Urothelium cell line (cell line): ENCODE results near the gene COL27A1.
"Not testable (repeated sequence)": the region's sequence is repeated elsewhere in the genome, so short reads cannot be mapped to it uniquely, and the experiment has no call there.

Source experiments
- DNase-seq: peaks from one replicate; pipeline ENCODE4 v3.0.0; 2011; ENCODE audit warnings: low spot score, mixed read lengths
- FAIRE-seq: peaks from 2 replicates; lab custom pipeline; 2011; peaks lifted over from hg19 to GRCh38; lab: Jason Lieb, UNC

The COL27A1 gene

GRCh38 chr9:114178756-114179450 lies 23.6 kb downstream of the COL27A1 start:
- FAIRE-seq (no peak), DNase-seq (no peak)

DNA sequence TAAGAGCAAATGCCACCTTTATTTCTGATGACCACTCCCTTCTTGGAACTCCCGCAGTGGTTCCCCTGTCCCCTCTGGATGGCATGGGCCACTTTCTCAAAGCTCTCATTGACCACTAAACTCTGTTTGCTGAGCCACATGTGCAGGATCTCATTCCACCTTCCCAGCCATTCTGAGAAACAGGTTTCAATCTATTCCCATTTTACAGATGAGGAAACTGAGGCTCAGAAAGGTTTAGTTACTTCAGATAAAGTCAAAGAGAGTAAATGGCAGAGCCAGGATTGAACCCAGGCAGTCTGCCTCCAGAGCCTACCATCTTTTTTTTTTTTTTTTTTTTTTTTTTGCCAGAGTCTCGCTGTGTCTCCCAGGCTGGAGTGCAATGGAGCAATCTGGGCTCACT lies 24.2 kb downstream of the COL27A1 start:
- no peak for FAIRE-seq
- no peak for DNase-seq

GRCh38 chr9:114180696-114181606 lies 25.6 kb downstream of the COL27A1 start:
- FAIRE-seq (no peak), DNase-seq (no peak)

DNA sequence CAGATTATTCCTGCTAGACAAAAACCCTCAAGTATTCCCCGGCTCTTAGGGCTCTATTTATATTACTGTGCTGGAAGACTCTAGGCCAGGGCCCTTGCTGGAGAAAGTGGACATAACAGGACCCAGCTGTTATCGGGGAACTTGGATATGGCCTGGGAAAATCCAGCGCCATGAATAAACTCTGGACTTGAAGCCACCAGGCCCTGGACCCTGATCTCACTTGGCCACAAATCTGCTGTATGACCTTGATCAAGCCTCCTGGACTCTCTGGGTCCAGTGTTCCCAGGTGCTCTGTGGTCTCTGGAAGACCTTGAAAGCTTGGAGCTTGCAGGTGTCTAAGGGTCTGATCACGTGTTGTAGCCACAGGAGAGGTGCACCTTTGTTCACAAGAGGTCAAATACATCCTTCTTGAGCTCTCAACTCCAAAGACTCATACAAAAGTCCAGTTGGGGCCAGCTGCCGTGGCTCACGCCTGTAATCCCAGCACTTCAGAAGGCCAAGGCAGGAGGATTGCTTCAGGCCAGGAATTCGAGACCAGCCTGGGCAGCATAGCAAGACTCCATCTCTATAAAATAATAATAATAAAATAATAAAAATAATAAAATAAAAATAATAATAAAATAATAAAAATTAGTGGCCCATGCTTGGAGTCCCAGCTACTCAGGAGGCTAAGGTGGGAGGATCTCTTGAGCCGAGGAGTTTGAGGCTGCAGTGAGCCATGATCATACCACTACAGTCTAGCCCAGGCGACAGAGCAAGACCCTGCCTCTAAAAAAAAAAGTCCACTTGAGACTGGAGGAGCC lies 26.5 kb downstream of the COL27A1 start:
- no peak for DNase-seq
- FAIRE-seq = no peak

- DNase-seq (no peak), FAIRE-seq (no peak)
Observed at GRCh38 chr9:114183006-114183405, 27.7 kb downstream of the COL27A1 start.

GRCh38 chr9:114184071-114184470 lies 28.7 kb downstream of the COL27A1 start:
- FAIRE-seq (no peak), DNase-seq (no peak)

DNA sequence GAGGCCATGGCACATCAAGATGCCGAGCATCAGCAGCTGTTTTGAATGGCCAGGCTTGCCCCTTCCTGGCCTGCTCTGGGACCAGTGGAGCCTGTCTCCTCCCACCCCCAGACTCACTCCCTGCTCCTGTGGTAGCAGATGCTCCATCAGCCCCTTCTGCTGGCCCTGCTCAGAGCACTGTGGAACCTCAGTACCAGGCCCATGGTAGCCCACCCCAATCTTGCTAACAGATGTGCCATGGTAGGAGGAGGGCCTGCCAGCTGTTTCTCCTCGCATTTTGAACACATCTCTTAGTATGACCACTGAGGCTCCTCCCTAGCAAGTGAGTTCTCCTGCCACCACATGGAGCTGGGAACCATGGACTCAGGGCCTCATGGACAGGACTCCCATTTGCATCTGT lies 29.5 kb downstream of the COL27A1 start:
- FAIRE-seq = no peak
- DNase-seq = no peak

- FAIRE-seq (no peak), DNase-seq (no peak)
Observed at GRCh38 chr9:114185570-114186490, 30.5 kb downstream of the COL27A1 start.

- no peak for FAIRE-seq
Observed at GRCh38 chr9:114186605-114187289, 31.4 kb downstream of the COL27A1 start.

GRCh38 chr9:114187827-114188226 lies 32.5 kb downstream of the COL27A1 start:
- no peak for FAIRE-seq

More at GRCh38 chr9:114186605-114187289, 31.4 kb downstream of the COL27A1 start:
- no peak for DNase-seq

GRCh38 chr9:114189823-114190562 lies 34.7 kb downstream of the COL27A1 start:
- no peak for DNase-seq
- no peak for FAIRE-seq

More at GRCh38 chr9:114187827-114188226, 32.5 kb downstream of the COL27A1 start:
- no peak for DNase-seq

DNA sequence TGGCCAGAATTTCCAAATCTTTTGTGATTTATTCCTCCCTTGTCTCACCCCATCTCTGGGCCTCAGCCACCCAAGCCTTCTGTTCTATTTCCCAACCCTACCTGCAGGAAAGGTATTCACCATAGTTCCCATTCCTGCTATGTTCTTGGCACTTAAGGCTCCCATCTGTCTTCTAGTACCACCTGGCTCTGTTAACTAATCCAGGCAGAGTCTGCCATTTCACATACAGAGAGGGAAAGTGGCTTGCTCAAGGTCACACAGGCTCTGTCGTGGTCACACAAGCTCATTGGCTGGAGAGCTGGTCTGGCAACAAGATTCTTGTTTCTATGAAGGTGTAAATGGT lies 35.2 kb downstream of the COL27A1 start:
- no peak for DNase-seq
- FAIRE-seq = no peak

DNA sequence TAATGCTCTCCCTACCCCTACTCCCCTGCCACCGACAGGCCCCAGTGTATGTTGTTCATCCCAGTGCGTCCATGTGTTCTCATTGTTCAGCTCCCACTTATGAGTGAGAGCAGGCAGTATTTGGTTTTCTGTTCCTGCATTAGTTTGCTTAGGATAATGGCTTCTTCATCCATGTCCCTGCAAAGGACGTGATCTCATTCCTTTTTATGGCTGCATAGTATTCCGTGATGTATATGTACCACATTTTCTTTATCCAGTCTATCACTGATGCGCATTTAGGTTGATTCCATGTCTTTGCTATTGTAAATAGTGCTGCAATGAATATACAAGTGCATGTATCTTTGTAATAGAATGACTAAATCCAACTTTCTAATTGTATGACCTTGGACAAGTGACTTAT lies 36.1 kb downstream of the COL27A1 start:
- FAIRE-seq, DNase-seq: not testable (repeated sequence)

- FAIRE-seq = no peak
- no peak for DNase-seq
Observed at GRCh38 chr9:114192539-114192938, 37.2 kb downstream of the COL27A1 start.

GRCh38 chr9:114193090-114193489 lies 37.8 kb downstream of the COL27A1 start:
- FAIRE-seq = no peak
- no peak for DNase-seq

DNA sequence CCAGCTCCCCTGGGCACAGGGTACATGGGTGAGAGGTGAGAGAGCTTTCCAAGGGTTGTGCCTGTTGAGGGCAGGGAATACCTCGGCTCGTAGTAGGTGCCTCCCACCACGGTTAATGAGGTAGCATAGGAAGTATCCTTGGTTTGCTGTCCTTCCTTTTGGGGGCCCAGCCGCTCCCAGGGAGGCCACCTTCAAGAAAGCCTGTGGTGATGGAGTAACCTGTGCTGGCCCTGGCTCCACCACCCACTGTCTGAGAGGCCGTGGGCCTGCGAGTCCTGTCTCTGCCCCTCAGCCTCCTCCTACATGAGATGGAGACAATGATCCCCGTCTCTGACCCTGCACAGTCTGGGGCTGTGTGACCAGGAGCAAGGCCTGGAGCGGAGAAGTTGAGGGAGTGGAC lies 40.8 kb downstream of the COL27A1 start:
- FAIRE-seq (no peak), DNase-seq (no peak)

- no peak for DNase-seq
- FAIRE-seq = no peak
Observed at GRCh38 chr9:114196979-114197622, 41.8 kb downstream of the COL27A1 start.

DNA sequence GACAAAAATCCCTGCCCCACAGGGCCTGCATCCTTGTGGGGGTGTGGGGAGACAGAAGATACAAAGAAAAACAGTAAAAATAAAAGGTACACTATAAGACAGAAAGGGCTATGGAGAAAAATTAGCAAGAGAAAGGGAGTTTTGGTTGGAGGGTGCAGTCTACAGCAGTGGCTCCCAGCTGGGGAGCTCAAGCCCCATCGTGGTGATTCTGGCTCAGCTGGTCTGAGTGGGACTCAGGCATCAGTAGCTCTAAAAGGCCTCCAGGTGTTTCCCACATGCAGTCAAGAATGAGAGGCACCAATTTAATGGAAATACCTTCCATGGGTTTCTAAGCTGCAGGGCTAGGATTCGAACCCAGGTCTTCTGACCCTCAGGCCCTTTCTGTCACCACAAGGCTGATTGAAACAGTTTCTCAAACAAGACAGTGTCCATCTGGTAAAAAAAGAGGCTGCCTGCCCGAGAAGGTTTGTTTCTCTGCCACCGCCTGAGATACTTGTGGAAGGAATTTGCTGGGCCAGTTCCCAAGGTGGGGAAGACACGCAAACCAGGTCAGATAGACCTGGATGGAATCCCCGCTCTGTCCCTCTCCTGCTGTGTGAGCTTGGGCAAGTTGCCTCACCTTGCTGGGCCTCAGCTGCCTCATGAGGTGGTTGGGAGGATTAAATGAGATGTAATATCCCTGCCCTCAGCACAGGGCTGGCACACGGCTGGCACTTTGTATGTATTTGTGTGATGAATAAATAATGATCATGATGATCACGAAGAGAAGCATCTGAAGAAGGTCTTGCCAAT lies 43.1 kb downstream of the COL27A1 start:
- DNase-seq = no peak
- no peak for FAIRE-seq
